IMR-90 (cell line): ENCODE measurements around the gene STON2. TPM values are rescaled to one million over a fixed set of nuclear protein-coding genes. Genes with fewer than 3 reads are reported as not detected.

ENCODE experiments used
- ATAC-seq: fragments of 200-7000 bp; cut with Tn5 transposase; 2 replicates; pipeline ENCODE4 v1.9.1; 2020; ENCODE audit warnings: low read depth, mild to moderate bottlenecking, moderate library complexity
- BruUV-seq: library from RNA; stranded (reverse); fragments of 400-500 nt; replicated peaks from 2 replicates; lab custom pipeline; 2021; lab: Mats Ljungman, UMichigan
- CTCF ChIA-PET: fragments of 300-600 bp; formaldehyde crosslinking; extraction: SDS; loops from one replicate; lab custom pipeline; 2021; ENCODE audit warnings: antibody characterized with exemption; lab: Yijun Ruan, JAX
- POLR2A ChIA-PET: fragments of 300-600 bp; sonication (Branson Sonifier 250); formaldehyde crosslinking; loops from one replicate; lab custom pipeline; 2022; ENCODE audit warnings: antibody characterized with exemption; ENCODE audit not compliant: unreplicated experiment; lab: Charles Lee
- DNase-seq: peaks from one replicate; pipeline ENCODE4 v3.0.0; 2013
- H2AFZ ChIP-seq: replicated peaks from 2 replicates; pipeline ENCODE3; 2013; ENCODE audit warnings: low read length, mild to moderate bottlenecking; ENCODE audit not compliant: poor library complexity
- H2AK5ac ChIP-seq: 2 replicates; pipeline ENCODE4 v1.6.1; 2013; ENCODE audit warnings: low read depth, low read length, inconsistent platforms
- H2AK9ac ChIP-seq: replicated peaks from 2 replicates; pipeline ENCODE3; 2013; ENCODE audit warnings: mild to moderate bottlenecking, low read depth, low read length, moderate library complexity; ENCODE audit not compliant: poor library complexity
- H2BK120ac ChIP-seq: 2 replicates; pipeline ENCODE4 v1.6.1; 2013; ENCODE audit warnings: low read depth, low read length, inconsistent platforms
- H2BK15ac ChIP-seq: 3 replicates; pipeline ENCODE4 v1.6.1; 2013; ENCODE audit warnings: low read depth, low read length, inconsistent platforms
- H2BK20ac ChIP-seq: 2 replicates; pipeline ENCODE4 v1.6.1; 2013; ENCODE audit warnings: low read depth, mild to moderate bottlenecking, inconsistent platforms, low read length, moderate library complexity
- H2BK5ac ChIP-seq: 2 replicates; pipeline ENCODE4 v1.6.1; 2013; ENCODE audit warnings: mild to moderate bottlenecking, low read depth, low read length, inconsistent platforms; ENCODE audit not compliant: poor library complexity, severe bottlenecking
- H3K14ac ChIP-seq: replicated peaks from 2 replicates; pipeline ENCODE4 v1.6.1; 2013; ENCODE audit warnings: low read depth, low read length, inconsistent platforms
- H3K18ac ChIP-seq: 2 replicates; pipeline ENCODE4 v1.6.1; 2013; ENCODE audit warnings: low read depth, low read length, control low read depth
- H3K23ac ChIP-seq: 2 replicates; pipeline ENCODE4 v1.6.1; 2013; ENCODE audit warnings: low read depth, low read length, inconsistent platforms
- H3K27ac ChIP-seq: 2 replicates; pipeline ENCODE4 v1.5.1; 2013; ENCODE audit warnings: mild to moderate bottlenecking, control low read depth, low read length; ENCODE audit not compliant: insufficient read depth
- H3K27me3 ChIP-seq: 2 replicates; pipeline ENCODE4 v1.6.1; 2013; ENCODE audit warnings: low read length; ENCODE audit not compliant: control insufficient read depth, insufficient read depth
- H3K36me3 ChIP-seq: 2 replicates; pipeline ENCODE4 v1.6.1; 2013; ENCODE audit warnings: low read length, mixed read lengths; ENCODE audit not compliant: control insufficient read depth, insufficient read depth
- H3K4ac ChIP-seq: 2 replicates; pipeline ENCODE4 v1.6.1; 2013; ENCODE audit warnings: low read depth, low read length, inconsistent platforms
- H3K4me1 ChIP-seq: 2 replicates; pipeline ENCODE4 v1.6.1; 2013; ENCODE audit warnings: low read length, mixed read lengths; ENCODE audit not compliant: control insufficient read depth, insufficient read depth
- H3K4me2 ChIP-seq: 2 replicates; pipeline ENCODE4 v1.6.1; 2013; ENCODE audit warnings: low read depth, mild to moderate bottlenecking, control low read depth, low read length, moderate library complexity
- H3K4me3 ChIP-seq: 2 replicates; pipeline ENCODE4 v1.5.1; 2013; ENCODE audit warnings: low read depth, mild to moderate bottlenecking, control low read depth, low read length, moderate library complexity; ENCODE audit not compliant: insufficient read depth
- H3K56ac ChIP-seq: 2 replicates; pipeline ENCODE4 v1.6.1; 2013; ENCODE audit warnings: low read length, inconsistent platforms; ENCODE audit not compliant: insufficient read depth; ENCODE audit errors: extremely low read depth
- H3K79me1 ChIP-seq, 2 experiments: 2 replicates each; pipeline ENCODE4 v1.6.1; 2013; ENCODE audit warnings: low read length in 2 of 2, inconsistent platforms in 1 of 2, low read depth in 1 of 2
- H3K9ac ChIP-seq: 2 replicates; pipeline ENCODE4 v1.6.1; 2013; ENCODE audit warnings: low read depth, low read length, control low read depth
- H3K9me1 ChIP-seq: 2 replicates; pipeline ENCODE4 v1.6.1; 2013; ENCODE audit warnings: low read length, inconsistent platforms; ENCODE audit not compliant: insufficient read depth
- H3K9me3 ChIP-seq: 2 replicates; pipeline ENCODE4 v1.6.1; 2013; ENCODE audit warnings: low read length; ENCODE audit not compliant: control insufficient read depth, insufficient read depth
- H4K20me1 ChIP-seq: 2 replicates; pipeline ENCODE4 v1.6.1; 2013; ENCODE audit warnings: low read length, inconsistent platforms; ENCODE audit not compliant: insufficient read depth
- H4K5ac ChIP-seq: 2 replicates; pipeline ENCODE4 v1.6.1; 2013; ENCODE audit warnings: mild to moderate bottlenecking, low read depth, low read length, control low read depth
- H4K8ac ChIP-seq, 2 experiments: 2 replicates each; pipeline ENCODE4 v1.6.1; 2013; ENCODE audit warnings: low read depth in 2 of 2, low read length in 2 of 2, control low read depth in 1 of 2, inconsistent platforms in 1 of 2
- H4K91ac ChIP-seq: 2 replicates; pipeline ENCODE4 v1.6.1; 2013; ENCODE audit warnings: low read depth, low read length, inconsistent platforms; ENCODE audit not compliant: insufficient read depth
- CEBPB ChIP-seq: IDR thresholded peaks from 2 replicates; pipeline ENCODE4 v1.6.1; 2012; ENCODE audit warnings: low read depth, low read length, improper control_type of control experiment
- CHD1 ChIP-seq: IDR thresholded peaks from 2 replicates; pipeline ENCODE4 v1.6.1; 2012; ENCODE audit warnings: low read depth, low read length, improper control_type of control experiment
- ELK1 ChIP-seq: fragments of 150-350 bp; IDR thresholded peaks from 2 replicates; pipeline ENCODE4 v1.6.1; 2016; ENCODE audit warnings: low read depth, mild to moderate bottlenecking, low read length, moderate library complexity, borderline replicate concordance
- FOS ChIP-seq: fragments of 150-350 bp; IDR thresholded peaks from 2 replicates; pipeline ENCODE4 v1.6.1; 2016; ENCODE audit warnings: low read depth, low read length
- MXI1 ChIP-seq: IDR thresholded peaks from 2 replicates; pipeline ENCODE4 v1.6.1; 2012; ENCODE audit warnings: low read depth, mild to moderate bottlenecking, low read length, moderate library complexity, borderline replicate concordance
- NFE2L2 ChIP-seq: fragments of 150-350 bp; IDR thresholded peaks from 2 replicates; pipeline ENCODE4 v1.6.1; 2016; ENCODE audit warnings: low read depth, mild to moderate bottlenecking, low read length
- RAD21 ChIP-seq: IDR thresholded peaks from 2 replicates; pipeline ENCODE4 v1.6.1; 2012; ENCODE audit warnings: low read length, improper control_type of control experiment
- RFX5 ChIP-seq: IDR thresholded peaks from 2 replicates; pipeline ENCODE4 v1.8.0; 2012; ENCODE audit warnings: low read depth, mild to moderate bottlenecking, low read length, moderate library complexity
- SMC3 ChIP-seq: fragments of 150-350 bp; IDR thresholded peaks from 2 replicates; pipeline ENCODE4 v1.6.1; 2016; ENCODE audit warnings: low read depth, mild to moderate bottlenecking, antibody characterized with exemption, low read length, moderate library complexity
- WGBS, 2 experiments: methylation state at CpG; one replicate each; pipeline versions ENCODE4 v1.1.5 to v1.1.7; 2013; ENCODE audit warnings: missing lambda C conversion rate in 2 of 2; ENCODE audit not compliant: insufficient read length in 1 of 2; ENCODE audit errors: extremely low coverage in 2 of 2; 5-methylcytosine and 5-hydroxymethylcytosine counted together
- dilution Hi-C: fragments of 300-500 bp; cut with HindIII; formaldehyde crosslinking; loops from one replicate; pipeline ENCODE4 v1.14.3; 2018; ENCODE audit warnings: low sequenced_read_pairs; ENCODE audit not compliant: unreplicated experiment
- in situ Hi-C: fragments of 300-500 bp; cut with MboI; formaldehyde crosslinking; loops from 3 replicates; pipeline ENCODE4 v1.14.3; 2019; ENCODE audit warnings: low sequenced_read_pairs, inconsistent platforms, mixed read lengths
- intact Hi-C: fragments of 100-400 bp; cut with micrococcal nuclease; formaldehyde crosslinking; loops from 2 replicates; pipeline ENCODE4 v1.10.0; 2022
- polyA plus RNA-seq, 3 experiments: library from polyadenylated mRNA; depleted of rRNA; stranded (reverse); fragments of >200 nt; gene quantifications; 2 replicates each; pipeline ENCODE4 v1.2.3, GENCODE V29; 2012; ENCODE audit warnings: low replicate concordance in 1 of 3
- total RNA-seq: library from RNA; depleted of rRNA; stranded (reverse); fragments of >200 nt; gene quantifications from 2 replicates; pipeline ENCODE4 v1.2.3, GENCODE V29; 2012
- TF ChIP-seq, protein P1 (sequence below): conservative IDR thresholded peaks from 2 replicates; pipeline ENCODE4 v1.5.1; 2012; ENCODE audit warnings: mild to moderate bottlenecking, low read depth, low read length, improper control_type of control experiment

Gene STON2
- total and polyA plus RNA-seq, 2 of the 4 experiments (the other 2 are of a cell fraction) = not detected

- dilution Hi-C loops (no loop called here), in situ Hi-C loops (no loop called here), intact Hi-C loops (no loop called here)
- CTCF ChIA-PET = no interaction called here
- ATAC-seq = no peak
- H3K36me3 ChIP-seq = no peaks in the 10 kb centered on the region
- H3K9me3 ChIP-seq = no peaks in the 10 kb centered on the region
- no peak overlapping the region for H3K23ac ChIP-seq
- H3K4ac ChIP-seq = no peak overlapping the region
- H3K4me2 ChIP-seq = no peak overlapping the region
- H2BK120ac ChIP-seq = no peak overlapping the region
- no peak overlapping the region for H2AFZ ChIP-seq
- H3K9ac ChIP-seq = no peak overlapping the region
- no peak overlapping the region for H2BK20ac ChIP-seq
- no peaks in the 10 kb centered on the region for H3K27me3 ChIP-seq
- H4K5ac ChIP-seq = no peak overlapping the region
- H3K79me1 ChIP-seq = no peaks in the 10 kb centered on the region
- H3K14ac ChIP-seq = no peak overlapping the region
- no peak overlapping the region for H2BK15ac ChIP-seq
- WGBS, 2 experiments = no CpG with 5 or more reads among the region's 2 CpGs
- POLR2A ChIA-PET = no interaction called here
- H4K8ac ChIP-seq = no peak overlapping the region
- no peak for DNase-seq
- H3K4me3 ChIP-seq = no peak overlapping the region
- no peak overlapping the region for H2AK5ac ChIP-seq
- H3K4me1 ChIP-seq = no peaks in the 10 kb centered on the region
- no peaks in the 10 kb centered on the region for H3K9me1 ChIP-seq
- no peak overlapping the region for H2AK9ac ChIP-seq
- no peaks in the 10 kb centered on the region for H4K20me1 ChIP-seq
- H3K18ac ChIP-seq = no peak overlapping the region
- no peak overlapping the region for H4K91ac ChIP-seq
- H3K56ac ChIP-seq = no peak overlapping the region
- no peak overlapping the region for H2BK5ac ChIP-seq
- no peak overlapping the region for H3K27ac ChIP-seq
- BruUV-seq = no TSS peak
- no peak for TF ChIP-seq RAD21
- TF ChIP-seq ELK1 = no peak
- no peak for TF ChIP-seq SMC3
- no peak for TF ChIP-seq CHD1
- no peak for TF ChIP-seq FOS
- TF ChIP-seq NFE2L2 = no peak
- TF ChIP-seq RFX5 = no peak
- no peak for TF ChIP-seq CEBPB
- TF ChIP-seq MXI1 = no peak
- TF ChIP-seq, protein P1, sequence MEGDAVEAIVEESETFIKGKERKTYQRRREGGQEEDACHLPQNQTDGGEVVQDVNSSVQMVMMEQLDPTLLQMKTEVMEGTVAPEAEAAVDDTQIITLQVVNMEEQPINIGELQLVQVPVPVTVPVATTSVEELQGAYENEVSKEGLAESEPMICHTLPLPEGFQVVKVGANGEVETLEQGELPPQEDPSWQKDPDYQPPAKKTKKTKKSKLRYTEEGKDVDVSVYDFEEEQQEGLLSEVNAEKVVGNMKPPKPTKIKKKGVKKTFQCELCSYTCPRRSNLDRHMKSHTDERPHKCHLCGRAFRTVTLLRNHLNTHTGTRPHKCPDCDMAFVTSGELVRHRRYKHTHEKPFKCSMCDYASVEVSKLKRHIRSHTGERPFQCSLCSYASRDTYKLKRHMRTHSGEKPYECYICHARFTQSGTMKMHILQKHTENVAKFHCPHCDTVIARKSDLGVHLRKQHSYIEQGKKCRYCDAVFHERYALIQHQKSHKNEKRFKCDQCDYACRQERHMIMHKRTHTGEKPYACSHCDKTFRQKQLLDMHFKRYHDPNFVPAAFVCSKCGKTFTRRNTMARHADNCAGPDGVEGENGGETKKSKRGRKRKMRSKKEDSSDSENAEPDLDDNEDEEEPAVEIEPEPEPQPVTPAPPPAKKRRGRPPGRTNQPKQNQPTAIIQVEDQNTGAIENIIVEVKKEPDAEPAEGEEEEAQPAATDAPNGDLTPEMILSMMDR = no peak
Measured at GRCh38 chr14:81345781-81346180, 54.3 kb downstream of the STON2 start.
